H9 (cell line): ENCODE measurements around the gene HPRT1. TPM values are rescaled to one million over a fixed set of nuclear protein-coding genes. Genes with fewer than 3 reads are reported as not detected.

Experiments
- DNase-seq: peaks from one replicate; pipeline ENCODE4 v3.0.0-alpha.2; 2017
- H2AFZ ChIP-seq: one replicate; pipeline ENCODE4 v1.6.1; 2013; ENCODE audit warnings: mild to moderate bottlenecking, low read length, control low read depth, moderate library complexity
- H2AK5ac ChIP-seq: 2 replicates; pipeline ENCODE4 v1.6.1; 2013; ENCODE audit warnings: low read length, control low read depth, mixed read lengths; ENCODE audit not compliant: insufficient read length
- H2BK120ac ChIP-seq: one replicate; pipeline ENCODE4 v1.6.1; 2013; ENCODE audit warnings: low read depth, mild to moderate bottlenecking, low read length, control low read depth, inconsistent platforms; ENCODE audit not compliant: poor library complexity, severe bottlenecking
- H2BK12ac ChIP-seq: 2 replicates; pipeline ENCODE4 v1.6.1; 2013; ENCODE audit warnings: low read length, control low read depth, mixed read lengths, low read depth; ENCODE audit not compliant: insufficient read length
- H2BK15ac ChIP-seq: 2 replicates; pipeline ENCODE4 v1.6.1; 2013; ENCODE audit warnings: low read depth, low read length, control low read depth
- H2BK20ac ChIP-seq: one replicate; pipeline ENCODE4 v1.6.1; 2013; ENCODE audit warnings: low read depth, mild to moderate bottlenecking, low read length, control low read depth, inconsistent platforms; ENCODE audit not compliant: poor library complexity, severe bottlenecking
- H2BK5ac ChIP-seq: 2 replicates; pipeline ENCODE4 v1.6.1; 2013; ENCODE audit warnings: low read length, control low read depth, mixed read lengths; ENCODE audit not compliant: insufficient read length
- H3K14ac ChIP-seq: 2 replicates; pipeline ENCODE4 v1.6.1; 2013; ENCODE audit warnings: low read length, control low read depth; ENCODE audit not compliant: insufficient read depth
- H3K18ac ChIP-seq: 2 replicates; pipeline ENCODE4 v1.6.1; 2013; ENCODE audit warnings: low read depth, mild to moderate bottlenecking, mixed read lengths, low read length, control low read depth; ENCODE audit not compliant: insufficient read length
- H3K23ac ChIP-seq: 2 replicates; pipeline ENCODE4 v1.6.1; 2013; ENCODE audit warnings: low read length, control low read depth, mixed read lengths, low read depth; ENCODE audit not compliant: insufficient read length
- H3K23me2 ChIP-seq: 2 replicates; pipeline ENCODE4 v1.6.1; 2013; ENCODE audit warnings: low read depth, mild to moderate bottlenecking, mixed read lengths, low read length, control low read depth; ENCODE audit not compliant: insufficient read length, poor library complexity, severe bottlenecking
- H3K27ac ChIP-seq: 2 replicates; pipeline ENCODE4 v1.5.1; 2013; ENCODE audit warnings: low read length, control low read depth, mixed read lengths, low read depth; ENCODE audit not compliant: insufficient read length
- H3K27me3 ChIP-seq: 2 replicates; pipeline ENCODE4 v1.6.1; 2013; ENCODE audit warnings: low read length, control low read depth, inconsistent platforms; ENCODE audit not compliant: insufficient read depth
- H3K4ac ChIP-seq: 2 replicates; pipeline ENCODE4 v1.6.1; 2013; ENCODE audit warnings: low read depth, mild to moderate bottlenecking, control low read depth, inconsistent platforms, low read length, moderate library complexity
- H3K4me1 ChIP-seq: 2 replicates; pipeline ENCODE4 v1.6.1; 2013; ENCODE audit warnings: low read length, control low read depth, inconsistent platforms; ENCODE audit not compliant: insufficient read depth
- H3K4me2 ChIP-seq: 2 replicates; pipeline ENCODE4 v1.6.1; 2013; ENCODE audit warnings: low read length, control low read depth, mixed read lengths; ENCODE audit not compliant: insufficient read length, insufficient read depth
- H3K56ac ChIP-seq: 2 replicates; pipeline ENCODE4 v1.6.1; 2013; ENCODE audit warnings: low read depth, mild to moderate bottlenecking, mixed read lengths, low read length, control low read depth; ENCODE audit not compliant: insufficient read length
- H3K79me1 ChIP-seq: 2 replicates; pipeline ENCODE4 v1.6.1; 2013; ENCODE audit warnings: low read depth, mild to moderate bottlenecking, moderate library complexity, low read length, control low read depth, inconsistent platforms; ENCODE audit not compliant: insufficient read depth, poor library complexity, severe bottlenecking
- H3K79me2 ChIP-seq: 2 replicates; pipeline ENCODE4 v1.6.1; 2013; ENCODE audit warnings: low read length, control low read depth, inconsistent platforms; ENCODE audit not compliant: insufficient read depth
- H3K9ac ChIP-seq: 2 replicates; pipeline ENCODE4 v1.6.1; 2013; ENCODE audit warnings: low read length, control low read depth, mixed read lengths; ENCODE audit not compliant: insufficient read length; ENCODE audit errors: extremely low read depth
- H3K9me3 ChIP-seq: one replicate; pipeline ENCODE4 v1.6.1; 2013; ENCODE audit warnings: low read depth, low read length, inconsistent platforms; ENCODE audit not compliant: control insufficient read depth
- H3T11ph ChIP-seq: one replicate; pipeline ENCODE4 v1.6.1; 2013; ENCODE audit warnings: mild to moderate bottlenecking, low read length, control low read depth, inconsistent platforms
- H4K20me1 ChIP-seq: one replicate; pipeline ENCODE4 v1.6.1; 2013; ENCODE audit not compliant: control insufficient read depth, insufficient read length, insufficient read depth
- H4K5ac ChIP-seq: 2 replicates; pipeline ENCODE4 v1.6.1; 2013; ENCODE audit warnings: low read depth, mild to moderate bottlenecking, mixed read lengths, low read length, control low read depth; ENCODE audit not compliant: insufficient read length
- H4K8ac ChIP-seq: replicated peaks from 2 replicates; pipeline ENCODE4 v1.6.1; 2013; ENCODE audit warnings: low read length, control low read depth, mixed read lengths, low read depth; ENCODE audit not compliant: insufficient read length
- H4K91ac ChIP-seq: 2 replicates; pipeline ENCODE4 v1.6.1; 2013; ENCODE audit warnings: low read depth, mild to moderate bottlenecking, moderate library complexity, mixed read lengths, low read length, control low read depth; ENCODE audit not compliant: insufficient read length
- H3K27ac Mint-ChIP-seq, 3 experiments: 2 replicates in 2 of 3; 3 replicates in 1 of 3; pipeline ENCODE4 v1.8.0; 2020 to 2021; ENCODE audit warnings: mixed read lengths in 3 of 3, mild to moderate bottlenecking in 1 of 3, moderate library complexity in 1 of 3
- H3K27me3 Mint-ChIP-seq: 2 replicates; pipeline ENCODE4 v1.8.0; 2021; ENCODE audit warnings: low read depth, mild to moderate bottlenecking, moderate library complexity, mixed read lengths
- H3K36me3 Mint-ChIP-seq, 3 experiments: 2 replicates in 2 of 3; 3 replicates in 1 of 3; pipeline ENCODE4 v1.8.0; 2020 to 2021; ENCODE audit warnings: low read depth in 3 of 3, mixed read lengths in 3 of 3; ENCODE audit not compliant: insufficient read depth in 1 of 3
- H3K4me1 Mint-ChIP-seq, 2 experiments: 2 replicates each; pipeline ENCODE4 v1.8.0; 2020; ENCODE audit warnings: mixed read lengths in 2 of 2
- H3K4me3 Mint-ChIP-seq, 2 experiments: 2 replicates in 1 of 2; 3 replicates in 1 of 2; pipeline ENCODE4 v1.8.0; 2020 to 2021; ENCODE audit warnings: mild to moderate bottlenecking in 2 of 2, mixed read lengths in 2 of 2, moderate library complexity in 1 of 2
- H3K9me3 Mint-ChIP-seq, 2 experiments: 2 replicates in 1 of 2; 3 replicates in 1 of 2; pipeline ENCODE4 v1.8.0; 2020; ENCODE audit warnings: mild to moderate bottlenecking in 2 of 2, mixed read lengths in 2 of 2, moderate library complexity in 1 of 2
- WGBS: extraction: QIAGEN DNeasy Blood & Tissue Kit; methylation state at CpG from one replicate; pipeline ENCODE4 v1.1.7; 2013; ENCODE audit warnings: missing lambda C conversion rate, low lambda C conversion rate, mixed read lengths; ENCODE audit not compliant: insufficient read length; ENCODE audit errors: extremely low coverage; 5-methylcytosine and 5-hydroxymethylcytosine counted together
- total RNA-seq: library from RNA; stranded (reverse); gene quantifications from 2 replicates; pipeline ENCODE4 v1.2.1, GENCODE V29; 2021
- TF ChIP-seq, protein P1 (sequence below): fragments of 200-600 bp; sonication (generic); conservative IDR thresholded peaks from 3 replicates; pipeline ENCODE4 v1.8.0; 2021; ENCODE audit warnings: antibody characterized with exemption, mild to moderate bottlenecking

The HPRT1 gene
- total RNA-seq, 1 experiment from 2014 or later, result 39.2 TPM

- Histone ChIP-seq H3K79me1 (no peaks in the 10 kb centered on the region), H2BK12ac (no peak overlapping the region), H2AK5ac (no peak overlapping the region), H3K4me1 (no peaks in the 10 kb centered on the region; the same call in 1 of the 2 replicates), H4K20me1 (no peaks in the 10 kb centered on the region), H4K91ac (no peak overlapping the region), H3K18ac (no peak overlapping the region), H3K27me3 (no peaks in the 10 kb centered on the region; the same call in 1 of the 2 replicates), H3K4me2 (no peak overlapping the region), H3K4ac (no peak overlapping the region), H2BK120ac (no peak overlapping the region), H3K56ac (no peak overlapping the region), H2BK20ac (no peak overlapping the region), H3K79me2 (no peaks in the 10 kb centered on the region), H3K23me2 (peaks cover 3% of the 10 kb centered on the region), H3K9ac (no peak overlapping the region), H3K27ac (no peak overlapping the region), H2BK15ac (no peak overlapping the region), H3K14ac (no peak overlapping the region), H3K9me3 (peaks cover 9% of the 10 kb centered on the region), H2AFZ (no peak overlapping the region), H2BK5ac (no peak overlapping the region), H4K5ac (no peak overlapping the region), H3T11ph (no peak overlapping the region), H3K23ac (no peak overlapping the region), H4K8ac (no peak overlapping the region)
- TF ChIP-seq, protein P1, sequence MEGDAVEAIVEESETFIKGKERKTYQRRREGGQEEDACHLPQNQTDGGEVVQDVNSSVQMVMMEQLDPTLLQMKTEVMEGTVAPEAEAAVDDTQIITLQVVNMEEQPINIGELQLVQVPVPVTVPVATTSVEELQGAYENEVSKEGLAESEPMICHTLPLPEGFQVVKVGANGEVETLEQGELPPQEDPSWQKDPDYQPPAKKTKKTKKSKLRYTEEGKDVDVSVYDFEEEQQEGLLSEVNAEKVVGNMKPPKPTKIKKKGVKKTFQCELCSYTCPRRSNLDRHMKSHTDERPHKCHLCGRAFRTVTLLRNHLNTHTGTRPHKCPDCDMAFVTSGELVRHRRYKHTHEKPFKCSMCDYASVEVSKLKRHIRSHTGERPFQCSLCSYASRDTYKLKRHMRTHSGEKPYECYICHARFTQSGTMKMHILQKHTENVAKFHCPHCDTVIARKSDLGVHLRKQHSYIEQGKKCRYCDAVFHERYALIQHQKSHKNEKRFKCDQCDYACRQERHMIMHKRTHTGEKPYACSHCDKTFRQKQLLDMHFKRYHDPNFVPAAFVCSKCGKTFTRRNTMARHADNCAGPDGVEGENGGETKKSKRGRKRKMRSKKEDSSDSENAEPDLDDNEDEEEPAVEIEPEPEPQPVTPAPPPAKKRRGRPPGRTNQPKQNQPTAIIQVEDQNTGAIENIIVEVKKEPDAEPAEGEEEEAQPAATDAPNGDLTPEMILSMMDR, result no peak
- Mint-ChIP-seq H3K27ac (no peak overlapping the region), H3K27me3 (peaks cover 16% of the 10 kb centered on the region), H3K4me3 (no peak overlapping the region), H3K9me3 (peaks cover 8 to 74% of the 10 kb centered on the region in 2 experiments), H3K4me1 (peaks cover 16 to 27% of the 10 kb centered on the region in 2 experiments), H3K36me3 (peaks cover 0 to 10% (median 4%) of the 10 kb centered on the region in 3 experiments; a peak in 5 of 7 replicates)
- no peak for DNase-seq
- no CpG with 5 or more reads among the region's 7 CpGs for WGBS
These were observed 70.9 kb downstream of the HPRT1 start for GRCh38 chrX:134530845-134531244.
